ENCODE measurements around the gene OAS2.

- TF ChIP-seq CTCF (conservative IDR thresholded peaks at IDR 0.05 in 1 of 2, IDR thresholded peaks at IDR 0.05 in 1 of 2; ENCODE audit: low read depth in 1 of 2, low read length in 2 of 2), result no peak
- TF ChIP-seq EZH2 (IDR thresholded peaks at IDR 0.05; ENCODE audit: low read length, missing control alignments), result no peak
These were observed 14.2 kb upstream of the OAS2 start for GRCh38 chr12:112964067-112964670.

Measured in fibroblast of lung (primary cell).